C4-2B (cell line): ENCODE data around the gene TUBG1.

ENCODE experiments used
- H3K27ac ChIP-seq: fragments of 450-650 bp; 2 replicates; pipeline ENCODE4 v1.5.1; 2017
- ZFX ChIP-seq: fragments of 450-650 bp; IDR thresholded peaks from 2 replicates; pipeline ENCODE4 v1.6.1; 2017
- TF ChIP-seq, protein P1 (sequence below): fragments of 450-650 bp; conservative IDR thresholded peaks from 2 replicates; pipeline ENCODE4 v1.5.1; 2017; ENCODE audit warnings: mild to moderate bottlenecking

The TUBG1 gene

GRCh38 chr17:42573095-42573494 is 36.4 kb upstream of the TUBG1 start:
- 0 out of 2 replicates have a peak overlapping the region, but pooled peaks have one; percentile 3 for H3K27ac ChIP-seq
- TF ChIP-seq ZFX = no peak
- TF ChIP-seq, protein P1, sequence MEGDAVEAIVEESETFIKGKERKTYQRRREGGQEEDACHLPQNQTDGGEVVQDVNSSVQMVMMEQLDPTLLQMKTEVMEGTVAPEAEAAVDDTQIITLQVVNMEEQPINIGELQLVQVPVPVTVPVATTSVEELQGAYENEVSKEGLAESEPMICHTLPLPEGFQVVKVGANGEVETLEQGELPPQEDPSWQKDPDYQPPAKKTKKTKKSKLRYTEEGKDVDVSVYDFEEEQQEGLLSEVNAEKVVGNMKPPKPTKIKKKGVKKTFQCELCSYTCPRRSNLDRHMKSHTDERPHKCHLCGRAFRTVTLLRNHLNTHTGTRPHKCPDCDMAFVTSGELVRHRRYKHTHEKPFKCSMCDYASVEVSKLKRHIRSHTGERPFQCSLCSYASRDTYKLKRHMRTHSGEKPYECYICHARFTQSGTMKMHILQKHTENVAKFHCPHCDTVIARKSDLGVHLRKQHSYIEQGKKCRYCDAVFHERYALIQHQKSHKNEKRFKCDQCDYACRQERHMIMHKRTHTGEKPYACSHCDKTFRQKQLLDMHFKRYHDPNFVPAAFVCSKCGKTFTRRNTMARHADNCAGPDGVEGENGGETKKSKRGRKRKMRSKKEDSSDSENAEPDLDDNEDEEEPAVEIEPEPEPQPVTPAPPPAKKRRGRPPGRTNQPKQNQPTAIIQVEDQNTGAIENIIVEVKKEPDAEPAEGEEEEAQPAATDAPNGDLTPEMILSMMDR = no peak

- no peak overlapping the region for H3K27ac ChIP-seq
- no peak for TF ChIP-seq ZFX
- TF ChIP-seq, protein P1 = no peak
These were observed 35.0 kb upstream of the TUBG1 start for GRCh38 chr17:42574463-42574862.

DNA sequence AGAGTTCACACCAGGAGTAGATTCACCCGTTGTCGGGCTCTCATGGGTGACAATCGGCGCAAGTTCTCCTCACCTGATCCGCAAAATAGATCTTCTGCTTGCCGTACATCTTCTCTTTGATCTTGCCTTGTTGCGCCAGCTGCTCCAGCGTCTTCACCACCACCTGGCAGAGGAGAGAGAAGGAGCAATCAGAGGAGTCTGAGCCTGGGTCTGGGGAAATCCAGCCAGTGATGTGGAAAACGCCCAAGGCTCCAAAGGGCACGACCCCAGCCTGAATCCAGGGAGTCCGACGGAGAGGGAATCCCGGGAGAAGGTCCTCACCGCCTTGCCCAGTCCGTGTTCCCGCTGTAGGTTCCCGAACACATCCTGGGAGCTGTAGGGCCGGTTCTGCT is 32.3 kb upstream of the TUBG1 start:
- H3K27ac ChIP-seq = peak overlapping the region; percentile 84
- no peak for TF ChIP-seq ZFX
- TF ChIP-seq, protein P1 = no peak

- TF ChIP-seq, protein P1 = no peak
- TF ChIP-seq ZFX = peak; percentile 53; the same call in 1 of the 2 replicates
These were observed 31.8 kb upstream of the TUBG1 start, which contains the start of gene PSMC3IP for GRCh38 chr17:42577532-42578281. Gene PSMC3IP, minus strand, starts transcription at chr17:42577729. Its CDS starts 43 bp downstream, at chr17:42577686.

DNA sequence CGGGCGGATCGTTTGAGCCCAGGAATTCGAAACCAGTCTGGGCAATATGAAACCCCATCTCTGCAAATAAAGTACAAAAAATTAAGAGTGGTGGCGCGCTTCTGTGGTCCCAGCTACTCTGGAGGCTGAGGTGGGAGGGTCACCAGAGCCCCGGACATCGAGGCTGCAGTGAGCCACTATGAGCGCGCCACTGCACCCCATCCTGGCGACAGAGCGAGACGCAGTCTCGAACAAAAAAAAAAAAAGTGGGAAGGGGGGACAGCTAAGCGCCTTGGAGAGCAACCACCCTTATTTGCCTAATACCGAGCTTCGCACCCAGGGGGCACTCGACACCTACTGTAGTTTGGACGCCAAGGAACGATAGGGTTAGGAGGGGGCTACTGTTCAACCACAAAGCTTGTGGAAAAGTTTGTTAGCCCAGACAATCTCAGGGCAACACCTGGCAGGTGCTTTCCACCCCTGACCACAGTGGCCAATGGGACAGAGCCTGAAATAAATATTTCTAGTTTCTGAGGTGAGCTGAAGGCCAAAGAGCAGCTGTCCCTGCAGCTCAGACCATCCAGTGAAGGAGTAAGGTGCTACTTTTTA is 31.1 kb upstream of the TUBG1 start:
- TF ChIP-seq, protein P1 = peak; percentile 84
- no peak for TF ChIP-seq ZFX
- peak overlapping the region; percentile 84 for H3K27ac ChIP-seq

More at GRCh38 chr17:42577532-42578281, 31.8 kb upstream of the TUBG1 start, which contains the start of gene PSMC3IP:
- H3K27ac ChIP-seq = peak within 1 kb of the TSS; percentile 84

- TF ChIP-seq ZFX = no peak
- TF ChIP-seq, protein P1 = no peak
- no peak overlapping the region for H3K27ac ChIP-seq
These were observed 29.5 kb upstream of the TUBG1 start for GRCh38 chr17:42579794-42580551.
